Stimulated activated memory B cell treated with anti-CD40 and anti-IgM and Interleukin-4, amounts not matched to agents 10 μg/mL and 1 μg/mL and 100 μg/mL, for 72 hours (primary cell): ENCODE measurements around the gene PTPN3.
"Not testable (repeated sequence)": the region's sequence is repeated elsewhere in the genome, so short reads cannot be mapped to it uniquely, and the experiment has no call there.

Experiments used
- ATAC-seq: fragments of 150-1000 bp; cut with Tn5 transposase; 2 replicates; pipeline ENCODE4 v1.10.0; 2021
- H3K27ac Mint-ChIP-seq: one replicate; pipeline ENCODE4 v1.8.0; 2022; ENCODE audit warnings: mild to moderate bottlenecking, mixed read lengths
- H3K27me3 Mint-ChIP-seq: one replicate; pipeline ENCODE4 v1.8.0; 2022; ENCODE audit warnings: mixed read lengths
- H3K36me3 Mint-ChIP-seq: one replicate; pipeline ENCODE4 v1.8.0; 2022; ENCODE audit warnings: mixed read lengths
- H3K4me1 Mint-ChIP-seq: one replicate; pipeline ENCODE4 v1.8.0; 2022; ENCODE audit warnings: mixed read lengths
- H3K4me3 Mint-ChIP-seq: one replicate; pipeline ENCODE4 v1.8.0; 2022; ENCODE audit warnings: mild to moderate bottlenecking, moderate library complexity, mixed read lengths
- H3K9me3 Mint-ChIP-seq: one replicate; pipeline ENCODE4 v1.8.0; 2022; ENCODE audit warnings: mixed read lengths

PTPN3 gene

GRCh38 chr9:109391176-109391575 lies 106.9 kb downstream of the PTPN3 start:
- H3K27me3 Mint-ChIP-seq = peaks cover 30% of the 10 kb centered on the region
- ATAC-seq = no peak
- no peak overlapping the region for H3K4me3 Mint-ChIP-seq
- H3K4me1 Mint-ChIP-seq = no peaks in the 10 kb centered on the region
- no peaks in the 10 kb centered on the region for H3K9me3 Mint-ChIP-seq
- no peaks in the 10 kb centered on the region for H3K36me3 Mint-ChIP-seq
- no peak overlapping the region for H3K27ac Mint-ChIP-seq

- Mint-ChIP-seq H3K27ac (no peak overlapping the region), H3K27me3 (peaks cover 54% of the 10 kb centered on the region), H3K4me3 (no peak overlapping the region), H3K4me1 (peaks cover under 1% of the 10 kb centered on the region), H3K36me3 (no peaks in the 10 kb centered on the region), H3K9me3 (no peaks in the 10 kb centered on the region)
- no peak for ATAC-seq
These were observed 110.3 kb downstream of the PTPN3 start for GRCh38 chr9:109387856-109388255.

GRCh38 chr9:109387206-109387605 lies 110.9 kb downstream of the PTPN3 start:
- ATAC-seq = no peak
- H3K27me3 Mint-ChIP-seq = peaks cover 60% of the 10 kb centered on the region
- H3K4me3 Mint-ChIP-seq = no peak overlapping the region

GRCh38 chr9:109385499-109385898 lies 112.6 kb downstream of the PTPN3 start:
- Mint-ChIP-seq H3K27me3 (peaks cover 63% of the 10 kb centered on the region), H3K4me1 (peaks cover 21% of the 10 kb centered on the region), H3K4me3 (no peak overlapping the region), H3K27ac (no peak overlapping the region), H3K36me3 (no peaks in the 10 kb centered on the region), H3K9me3 (no peaks in the 10 kb centered on the region)
- ATAC-seq = no peak

More at GRCh38 chr9:109387206-109387605, 110.9 kb downstream of the PTPN3 start:
- H3K4me1 Mint-ChIP-seq = peaks cover 7% of the 10 kb centered on the region
- no peaks in the 10 kb centered on the region for H3K9me3 Mint-ChIP-seq
- no peak overlapping the region for H3K27ac Mint-ChIP-seq
- H3K36me3 Mint-ChIP-seq = no peaks in the 10 kb centered on the region

GRCh38 chr9:109383947-109384346 lies 114.2 kb downstream of the PTPN3 start:
- ATAC-seq = no peak
- Mint-ChIP-seq H3K4me3 (no peak overlapping the region), H3K9me3 (no peaks in the 10 kb centered on the region), H3K27ac (no peak overlapping the region), H3K27me3 (peaks cover 70% of the 10 kb centered on the region), H3K36me3 (no peaks in the 10 kb centered on the region), H3K4me1 (peaks cover 25% of the 10 kb centered on the region)

- Mint-ChIP-seq H3K27me3 (peaks cover 64% of the 10 kb centered on the region), H3K27ac (no peak overlapping the region), H3K4me3 (no peak overlapping the region), H3K36me3 (no peaks in the 10 kb centered on the region), H3K4me1 (peaks cover 25% of the 10 kb centered on the region), H3K9me3 (no peaks in the 10 kb centered on the region)
- no peak for ATAC-seq
These were observed 114.8 kb downstream of the PTPN3 start for GRCh38 chr9:109383356-109383755.

- ATAC-seq = no peak
- Mint-ChIP-seq H3K27ac (no peak overlapping the region), H3K36me3 (no peaks in the 10 kb centered on the region), H3K9me3 (no peaks in the 10 kb centered on the region), H3K27me3 (peaks cover 57% of the 10 kb centered on the region), H3K4me1 (peaks cover 25% of the 10 kb centered on the region), H3K4me3 (no peak overlapping the region)
These were observed 115.5 kb downstream of the PTPN3 start for GRCh38 chr9:109382585-109382984.

GRCh38 chr9:109382182-109382581 lies 115.9 kb downstream of the PTPN3 start:
- Mint-ChIP-seq H3K9me3 (no peaks in the 10 kb centered on the region), H3K27ac (no peak overlapping the region), H3K36me3 (no peaks in the 10 kb centered on the region), H3K4me3 (no peak overlapping the region), H3K4me1 (peaks cover 25% of the 10 kb centered on the region), H3K27me3 (peaks cover 53% of the 10 kb centered on the region)
- no peak for ATAC-seq

GRCh38 chr9:109381011-109381729 lies 116.9 kb downstream of the PTPN3 start:
- H3K27ac Mint-ChIP-seq = peak overlapping the region; percentile 71
- H3K9me3 Mint-ChIP-seq = no peaks in the 10 kb centered on the region
- peaks cover 25% of the 10 kb centered on the region for H3K4me1 Mint-ChIP-seq
- H3K36me3 Mint-ChIP-seq = no peaks in the 10 kb centered on the region
- H3K4me3 Mint-ChIP-seq = peak overlapping the region; percentile 12
- H3K27me3 Mint-ChIP-seq = peaks cover 43% of the 10 kb centered on the region
- ATAC-seq = peak; percentile 79

GRCh38 chr9:109379513-109379912 lies 118.6 kb downstream of the PTPN3 start:
- Mint-ChIP-seq H3K27ac (no peak overlapping the region), H3K27me3 (peaks cover 33% of the 10 kb centered on the region), H3K36me3 (no peaks in the 10 kb centered on the region), H3K9me3 (no peaks in the 10 kb centered on the region), H3K4me3 (no peak overlapping the region), H3K4me1 (peaks cover 25% of the 10 kb centered on the region)
- no peak for ATAC-seq

- Mint-ChIP-seq H3K9me3 (peaks cover 2% of the 10 kb centered on the region), H3K4me1 (peaks cover 25% of the 10 kb centered on the region), H3K36me3 (no peaks in the 10 kb centered on the region), H3K4me3 (no peak overlapping the region), H3K27ac (no peak overlapping the region), H3K27me3 (peaks cover 23% of the 10 kb centered on the region)
- ATAC-seq = no peak
These were observed 119.8 kb downstream of the PTPN3 start for GRCh38 chr9:109378316-109378715.

- peaks cover 19% of the 10 kb centered on the region for H3K27me3 Mint-ChIP-seq
- H3K36me3 Mint-ChIP-seq = no peaks in the 10 kb centered on the region
These were observed 125.9 kb downstream of the PTPN3 start for GRCh38 chr9:109372246-109372645.

GRCh38 chr9:109371374-109371773 lies 126.7 kb downstream of the PTPN3 start:
- Mint-ChIP-seq H3K36me3 (no peaks in the 10 kb centered on the region), H3K27ac (no peak overlapping the region), H3K4me3 (no peak overlapping the region), H3K27me3 (peaks cover 19% of the 10 kb centered on the region), H3K4me1 (no peaks in the 10 kb centered on the region), H3K9me3 (peaks cover 8% of the 10 kb centered on the region)
- ATAC-seq = no peak

More at GRCh38 chr9:109372246-109372645, 125.9 kb downstream of the PTPN3 start:
- no peaks in the 10 kb centered on the region for H3K4me1 Mint-ChIP-seq
- no peak overlapping the region for H3K4me3 Mint-ChIP-seq
- no peak for ATAC-seq
- peaks cover 8% of the 10 kb centered on the region for H3K9me3 Mint-ChIP-seq
- H3K27ac Mint-ChIP-seq = no peak overlapping the region

GRCh38 chr9:109369285-109369684 lies 128.8 kb downstream of the PTPN3 start:
- peaks cover 19% of the 10 kb centered on the region for H3K27me3 Mint-ChIP-seq
- ATAC-seq = no peak

GRCh38 chr9:109360771-109361170 lies 137.3 kb downstream of the PTPN3 start:
- no peaks in the 10 kb centered on the region for H3K9me3 Mint-ChIP-seq
- ATAC-seq = no peak
- no peaks in the 10 kb centered on the region for H3K4me1 Mint-ChIP-seq
- no peaks in the 10 kb centered on the region for H3K36me3 Mint-ChIP-seq
- peaks cover 5% of the 10 kb centered on the region for H3K27me3 Mint-ChIP-seq
- H3K4me3 Mint-ChIP-seq = no peak overlapping the region
- no peak overlapping the region for H3K27ac Mint-ChIP-seq

More at GRCh38 chr9:109369285-109369684, 128.8 kb downstream of the PTPN3 start:
- Mint-ChIP-seq H3K4me3 (no peak overlapping the region), H3K4me1 (no peaks in the 10 kb centered on the region), H3K36me3 (no peaks in the 10 kb centered on the region), H3K9me3 (peaks cover 8% of the 10 kb centered on the region), H3K27ac (no peak overlapping the region)

GRCh38 chr9:109358968-109359603 lies 139.0 kb downstream of the PTPN3 start:
- not testable (repeated sequence) for ATAC-seq, H3K36me3 Mint-ChIP-seq, H3K27ac Mint-ChIP-seq, H3K4me3 Mint-ChIP-seq, H3K4me1 Mint-ChIP-seq, H3K9me3 Mint-ChIP-seq
- peaks cover 14% of the 10 kb centered on the region for H3K27me3 Mint-ChIP-seq
